GM21515 (cell line): ENCODE results near the gene ADD3.

ENCODE experiments used
- ATAC-seq: cut with Tn5 transposase; IDR thresholded peaks from one replicate; pipeline ENCODE4 v1.9.1; 2021; ENCODE audit not compliant: unreplicated experiment

The ADD3 gene, protein sequence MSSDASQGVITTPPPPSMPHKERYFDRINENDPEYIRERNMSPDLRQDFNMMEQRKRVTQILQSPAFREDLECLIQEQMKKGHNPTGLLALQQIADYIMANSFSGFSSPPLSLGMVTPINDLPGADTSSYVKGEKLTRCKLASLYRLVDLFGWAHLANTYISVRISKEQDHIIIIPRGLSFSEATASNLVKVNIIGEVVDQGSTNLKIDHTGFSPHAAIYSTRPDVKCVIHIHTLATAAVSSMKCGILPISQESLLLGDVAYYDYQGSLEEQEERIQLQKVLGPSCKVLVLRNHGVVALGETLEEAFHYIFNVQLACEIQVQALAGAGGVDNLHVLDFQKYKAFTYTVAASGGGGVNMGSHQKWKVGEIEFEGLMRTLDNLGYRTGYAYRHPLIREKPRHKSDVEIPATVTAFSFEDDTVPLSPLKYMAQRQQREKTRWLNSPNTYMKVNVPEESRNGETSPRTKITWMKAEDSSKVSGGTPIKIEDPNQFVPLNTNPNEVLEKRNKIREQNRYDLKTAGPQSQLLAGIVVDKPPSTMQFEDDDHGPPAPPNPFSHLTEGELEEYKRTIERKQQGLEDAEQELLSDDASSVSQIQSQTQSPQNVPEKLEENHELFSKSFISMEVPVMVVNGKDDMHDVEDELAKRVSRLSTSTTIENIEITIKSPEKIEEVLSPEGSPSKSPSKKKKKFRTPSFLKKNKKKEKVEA

DNA sequence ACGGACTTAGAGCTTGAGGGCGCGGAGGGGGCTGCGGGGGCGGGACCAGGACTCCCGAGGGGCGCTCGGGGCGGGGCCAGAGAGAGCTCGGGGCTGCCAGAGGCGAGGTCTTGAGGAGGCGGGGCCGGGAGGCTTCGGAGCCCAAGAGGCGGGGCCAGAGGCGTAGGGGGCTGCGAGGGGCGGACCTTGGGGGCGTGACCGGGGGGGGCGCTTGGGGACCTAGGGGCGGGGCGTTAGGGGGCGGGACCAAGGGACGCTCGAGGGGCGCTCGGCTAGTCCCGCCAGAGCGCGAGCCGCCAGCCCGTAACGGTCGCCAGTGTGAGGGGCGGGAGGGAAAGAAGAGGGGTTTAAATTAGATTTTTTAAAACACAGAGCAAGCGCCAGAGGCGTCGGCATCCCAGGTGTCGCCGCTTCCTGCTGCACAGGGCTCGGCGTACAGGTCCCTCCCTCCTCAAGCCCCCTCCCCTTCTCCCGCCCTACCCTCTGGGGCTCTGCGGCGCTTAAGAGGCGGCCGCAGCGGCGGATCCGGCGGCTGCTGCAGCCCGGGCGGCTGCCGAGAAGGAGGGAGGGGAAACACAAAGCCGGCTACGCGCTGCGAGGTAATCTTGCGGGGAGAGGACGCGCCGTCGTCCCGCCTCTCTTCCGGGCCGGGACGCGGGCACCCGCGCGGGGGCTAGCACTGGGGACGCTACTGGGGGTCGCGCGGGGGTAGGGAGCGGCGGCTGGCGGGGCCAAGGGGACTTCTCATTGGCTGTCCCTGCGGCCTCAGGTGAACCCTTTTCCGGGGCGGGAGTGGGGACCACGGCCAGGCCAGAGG lies at the start of gene ADD3:
TSS of gene ADD3 (plus strand) at position 284 of the 817 bp plus-strand sequence. CDS start 92,670 bp downstream, outside the sequence.
- ATAC-seq: peak; percentile 61

DNA sequence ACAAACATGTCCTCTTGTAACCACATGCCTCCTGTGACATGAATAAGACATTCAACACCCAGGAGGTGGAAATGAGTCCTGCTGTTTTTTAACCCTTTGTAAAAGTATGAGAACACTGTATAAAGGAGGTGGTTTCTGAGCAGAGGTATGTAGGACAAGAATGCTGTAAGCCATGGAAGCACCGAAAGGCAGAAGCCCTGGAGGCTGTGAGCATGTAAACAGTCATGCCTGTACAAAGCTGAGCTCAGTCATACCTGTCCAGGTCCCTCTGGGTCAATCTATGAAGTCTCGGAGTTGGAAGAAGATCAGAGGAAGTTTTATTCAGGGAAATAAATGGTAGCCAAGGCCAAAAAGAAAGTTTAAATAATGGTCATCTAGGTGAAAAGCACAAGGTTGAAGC lies 49.7 kb upstream of the ADD3 start:
- no peak for ATAC-seq

DNA sequence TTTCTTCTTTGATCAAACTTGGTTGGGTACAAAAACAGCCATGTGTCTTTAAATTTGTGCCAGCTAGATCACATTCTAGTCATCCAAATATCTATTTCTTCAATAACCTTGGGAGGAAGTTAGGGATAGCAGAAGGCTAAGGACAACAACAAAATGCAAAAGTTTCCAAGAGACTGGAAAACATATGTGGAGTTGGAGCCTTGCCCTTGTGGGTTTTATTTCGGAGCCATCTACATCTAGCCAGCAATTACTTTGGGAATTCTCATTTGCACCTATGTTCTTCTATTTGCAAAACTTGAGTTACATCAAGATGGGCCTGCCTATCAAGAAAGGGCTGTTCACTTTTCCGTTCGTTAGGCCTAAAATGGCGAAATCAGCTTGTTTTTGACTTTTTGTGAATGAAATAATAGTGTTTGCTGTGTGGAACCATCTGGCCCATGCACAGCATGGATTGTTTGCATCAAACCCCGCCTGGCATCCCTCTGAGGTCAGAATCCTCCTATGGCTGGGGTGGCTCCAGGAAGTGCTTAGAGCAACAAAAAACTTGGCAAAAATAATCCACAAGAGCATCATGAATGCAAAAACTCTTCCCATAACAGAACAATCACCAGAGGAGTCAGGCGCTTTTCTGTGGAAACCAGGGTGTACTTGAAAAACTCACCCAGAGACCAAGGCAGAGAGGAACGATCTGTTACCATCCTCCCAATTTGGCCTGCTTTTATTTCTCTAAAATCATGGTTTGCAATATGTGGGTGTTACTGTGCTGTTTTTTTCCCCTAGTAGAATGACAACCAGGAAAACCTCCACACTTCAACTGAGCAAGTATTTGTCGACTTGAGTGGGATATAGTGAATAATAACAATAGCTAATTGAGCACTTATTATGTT lies 48.3 kb upstream of the ADD3 start:
- ATAC-seq: no peak

GRCh38 chr10:109960682-109961081 lies 47.1 kb upstream of the ADD3 start:
- ATAC-seq: no peak

DNA sequence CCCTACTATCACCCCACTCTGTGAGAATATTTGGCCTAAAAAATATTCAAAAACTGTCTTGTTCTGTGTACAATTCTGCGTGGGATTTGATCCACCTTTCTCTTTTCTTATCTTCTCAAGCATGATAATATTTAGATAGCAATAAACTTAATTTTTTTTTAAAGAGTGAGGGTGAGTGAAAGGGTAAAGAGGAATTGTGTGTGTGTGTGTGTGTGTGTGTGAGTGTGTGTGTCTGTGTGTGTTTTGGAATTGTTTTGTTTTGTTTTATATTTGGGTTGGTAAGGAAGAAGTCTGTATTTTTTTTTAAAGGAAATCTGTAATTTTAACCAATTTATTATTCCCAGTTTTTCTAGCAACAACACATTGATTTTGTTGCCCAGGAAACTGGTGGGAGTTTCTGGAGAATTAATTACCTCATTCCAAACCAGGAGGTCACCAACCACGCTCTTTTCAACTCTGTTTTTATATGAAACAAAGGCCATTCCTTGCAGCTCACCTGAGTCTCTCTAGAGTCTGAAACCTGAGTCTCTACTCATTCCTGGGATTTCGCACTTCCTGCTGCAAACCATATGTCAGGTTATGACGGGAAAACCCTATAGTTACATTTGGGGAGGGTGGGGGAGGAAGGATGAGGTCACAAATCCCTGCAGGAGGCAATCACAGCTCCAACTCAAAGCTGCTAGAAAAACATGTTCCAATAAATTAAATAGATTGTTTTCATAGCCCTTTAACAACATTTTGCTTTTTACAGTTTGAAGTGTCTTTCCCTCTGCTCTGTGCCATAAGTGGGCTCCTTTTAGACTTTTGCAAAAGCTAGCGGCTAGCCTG lies 46.4 kb upstream of the ADD3 start:
- no peak for ATAC-seq

DNA sequence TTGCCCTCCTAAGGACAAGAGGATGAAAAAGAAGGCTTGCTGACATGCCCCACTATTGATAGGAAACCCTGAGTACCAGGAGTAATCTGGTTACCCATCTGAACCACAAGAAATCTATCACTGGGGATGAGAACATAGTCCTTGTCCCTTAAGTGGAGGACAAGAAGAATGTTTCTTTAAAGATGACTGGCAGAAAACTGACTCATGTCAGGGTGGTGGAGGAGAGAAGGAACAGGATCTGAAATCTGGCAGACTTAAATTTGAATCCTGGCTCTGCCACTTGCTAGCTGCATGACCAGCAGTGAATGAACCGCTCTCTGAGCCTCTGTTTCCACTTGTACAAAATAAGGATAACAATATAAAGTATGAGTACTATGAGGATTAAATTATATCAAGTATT lies 45.5 kb upstream of the ADD3 start:
- ATAC-seq: no peak

GRCh38 chr10:109963439-109963838 lies 44.3 kb upstream of the ADD3 start:
- no peak for ATAC-seq

- no peak for ATAC-seq
These were observed 43.5 kb upstream of the ADD3 start for GRCh38 chr10:109964318-109964717.

- no peak for ATAC-seq
These were observed 40.6 kb upstream of the ADD3 start for GRCh38 chr10:109966961-109967738.

DNA sequence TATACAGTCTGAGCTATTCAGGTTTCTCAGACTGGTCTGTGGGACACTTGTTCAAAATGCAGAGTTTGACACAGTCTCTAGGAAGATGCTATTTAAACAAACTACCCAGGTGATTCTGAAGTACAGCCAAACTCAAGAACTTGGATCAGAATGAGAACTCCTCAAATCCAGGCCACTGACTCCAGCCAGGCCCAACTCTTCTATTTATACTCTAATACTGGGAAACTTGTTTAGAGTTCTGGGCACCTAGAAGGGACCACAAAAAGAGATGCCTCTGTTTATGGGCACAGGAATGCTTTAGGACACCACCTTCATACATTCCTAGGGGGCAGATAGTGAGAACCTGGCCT lies 40.1 kb upstream of the ADD3 start:
- no peak for ATAC-seq

DNA sequence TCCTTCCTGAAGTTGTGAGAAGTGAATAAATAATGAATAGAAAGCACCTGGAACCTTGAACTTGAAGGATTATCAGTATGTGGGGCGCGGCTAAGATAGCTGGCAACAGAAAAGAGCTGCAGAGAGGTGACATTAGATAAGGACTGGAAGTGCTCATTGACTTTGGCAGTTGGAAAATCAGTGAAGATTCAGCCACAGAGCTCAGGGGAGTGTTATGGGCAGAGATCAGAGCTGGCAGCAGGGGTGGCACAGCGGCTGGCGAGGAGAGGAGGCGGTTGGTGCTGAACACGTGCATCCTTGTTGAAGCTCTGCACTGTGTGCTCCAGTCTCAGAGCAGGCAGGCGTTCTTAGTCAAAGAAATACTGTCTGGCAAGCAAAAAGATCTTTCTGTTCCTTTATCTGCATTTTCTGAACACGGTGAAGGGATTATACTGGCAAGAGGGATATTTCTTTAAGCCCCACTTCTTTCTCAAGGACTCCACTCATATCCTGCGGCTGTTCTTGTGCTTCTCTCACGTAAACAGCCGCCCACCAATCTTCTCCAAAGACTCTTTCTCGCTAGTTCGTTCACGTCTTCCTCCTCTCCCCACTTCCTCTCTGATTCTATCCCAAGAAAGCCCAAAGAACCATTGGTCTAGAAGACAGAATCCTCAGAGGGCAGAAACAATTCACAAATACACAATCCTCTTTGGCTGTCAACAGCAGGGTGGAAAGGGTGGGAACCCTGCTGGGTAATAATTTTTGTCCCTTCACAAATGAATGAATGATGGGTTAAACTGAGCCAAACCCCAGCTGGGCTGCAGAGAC lies 38.6 kb upstream of the ADD3 start:
- no peak for ATAC-seq

DNA sequence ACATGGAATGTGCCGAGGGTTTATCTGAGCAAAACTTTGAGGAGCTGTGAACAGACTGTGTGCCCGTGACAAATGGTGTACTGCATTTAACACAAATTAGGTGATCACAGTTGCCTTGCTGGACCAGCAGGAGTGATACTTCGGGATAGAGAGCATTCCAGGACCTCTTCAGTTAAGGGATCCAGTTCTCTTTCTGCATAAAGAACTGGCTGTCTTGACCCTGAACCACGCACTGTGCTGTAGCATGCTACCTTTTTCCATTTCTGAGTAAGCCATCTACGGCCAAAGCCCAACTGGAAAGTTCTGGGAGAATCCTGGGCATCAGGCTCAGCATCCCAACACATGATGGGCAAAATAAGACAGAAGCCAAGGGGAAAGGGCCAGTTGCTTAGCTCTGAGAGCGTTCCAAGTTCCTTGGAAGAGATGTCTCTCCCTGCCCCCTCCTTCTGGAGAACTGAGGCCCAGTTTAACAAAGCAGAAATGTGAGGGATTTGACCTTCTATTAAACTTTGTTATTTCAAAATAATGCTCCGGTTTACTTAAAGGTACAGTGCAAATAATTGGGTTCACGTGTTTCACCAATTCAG lies 37.9 kb upstream of the ADD3 start:
- ATAC-seq: no peak

- no peak for ATAC-seq
These were observed 36.1 kb upstream of the ADD3 start for GRCh38 chr10:109971634-109972033.

GRCh38 chr10:109972372-109973001 lies 35.3 kb upstream of the ADD3 start:
- no peak for ATAC-seq

GRCh38 chr10:109973326-109973829 lies 34.4 kb upstream of the ADD3 start:
- ATAC-seq: no peak

GRCh38 chr10:109974504-109975191 lies 33.1 kb upstream of the ADD3 start:
- no peak for ATAC-seq
